AML-193 (cell line): ENCODE measurements around the gene NME7.
"Not testable (repeated sequence)": the region's sequence is repeated elsewhere in the genome, so short reads cannot be mapped to it uniquely, and the experiment has no call there.

Experiments used
- DNase-seq, 2 experiments: peaks; one replicate each; lab custom pipeline; 2025; lab: John Stamatoyannopoulos, UW

Gene NME7

DNA sequence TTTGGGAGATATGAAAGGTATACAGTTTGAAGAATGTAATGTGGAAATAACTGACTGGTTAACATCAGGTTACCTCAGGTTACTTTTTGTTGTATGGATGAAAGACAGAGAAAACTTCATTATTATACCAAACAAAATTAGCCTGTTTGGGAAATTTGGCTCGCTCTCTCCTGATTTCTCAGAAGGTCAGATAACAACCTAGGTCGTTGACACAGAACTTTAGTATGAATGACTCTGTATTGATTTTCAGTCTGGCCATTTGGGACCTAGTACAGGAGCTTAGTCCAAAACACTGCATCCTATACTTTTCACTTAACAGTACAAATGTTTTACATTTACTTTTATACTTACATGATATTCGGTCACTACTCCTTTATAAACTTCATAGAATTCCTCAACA lies 132.8 kb downstream of the NME7 start:
- DNase-seq: no peak

DNA sequence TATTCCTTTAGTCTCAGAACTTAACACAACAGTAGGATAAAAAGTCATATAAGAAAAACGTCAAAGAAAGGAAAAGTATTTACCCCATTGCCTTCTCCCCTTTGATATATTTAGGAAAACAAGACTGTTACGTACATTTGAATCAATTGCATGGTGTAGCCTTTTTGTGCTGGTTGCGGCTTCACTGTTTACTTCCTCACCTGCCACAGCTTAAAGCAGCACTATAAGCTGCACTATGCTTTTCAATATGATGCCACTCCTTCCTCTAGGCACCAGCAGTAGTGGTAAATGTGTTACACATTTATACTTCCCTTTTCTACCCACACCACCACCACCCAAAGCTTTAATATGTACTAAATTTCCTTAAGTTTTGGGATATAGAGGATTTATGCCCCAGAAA lies 150.0 kb downstream of the NME7 start:
- peak; percentile 66 to 74 for DNase-seq

DNA sequence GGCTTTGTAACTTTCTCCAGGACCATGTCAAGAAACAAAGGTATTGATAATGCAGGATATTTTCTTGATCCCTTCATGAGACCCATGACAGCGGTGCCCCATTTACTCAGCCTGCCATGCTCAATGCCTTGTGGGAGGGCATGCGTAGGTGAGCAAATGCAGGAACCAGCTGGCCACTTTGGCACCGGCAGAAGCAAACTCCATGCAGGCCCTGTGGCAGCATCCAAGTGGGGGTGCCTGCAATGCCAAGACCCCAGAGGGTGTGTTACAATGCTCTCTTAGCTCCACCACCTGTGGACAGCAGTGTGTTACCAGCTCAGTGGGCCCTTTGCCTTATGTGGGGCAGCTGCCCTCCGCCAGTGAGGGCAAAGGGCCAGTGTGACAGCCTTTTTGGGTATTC lies 153.0 kb downstream of the NME7 start:
- DNase-seq: no peak

DNA sequence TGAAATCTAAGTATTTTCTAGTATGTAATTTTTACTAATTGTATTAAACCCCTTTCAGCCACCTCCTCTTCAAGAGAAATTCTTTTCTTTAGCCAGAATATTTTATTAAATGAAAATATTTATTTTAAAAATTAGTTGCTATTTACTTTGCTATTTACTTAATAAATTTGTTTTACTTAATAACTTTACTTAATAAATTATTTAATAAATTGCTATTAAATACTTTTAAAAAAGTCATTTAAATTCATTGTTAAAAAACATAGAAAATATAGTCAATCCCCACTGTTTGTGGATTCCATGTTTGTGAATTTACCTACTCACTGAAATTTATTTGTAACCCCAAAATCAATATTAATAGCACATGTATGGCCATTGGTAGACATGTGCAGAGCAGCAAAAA lies 155.5 kb downstream of the NME7 start:
- DNase-seq: no peak

DNA sequence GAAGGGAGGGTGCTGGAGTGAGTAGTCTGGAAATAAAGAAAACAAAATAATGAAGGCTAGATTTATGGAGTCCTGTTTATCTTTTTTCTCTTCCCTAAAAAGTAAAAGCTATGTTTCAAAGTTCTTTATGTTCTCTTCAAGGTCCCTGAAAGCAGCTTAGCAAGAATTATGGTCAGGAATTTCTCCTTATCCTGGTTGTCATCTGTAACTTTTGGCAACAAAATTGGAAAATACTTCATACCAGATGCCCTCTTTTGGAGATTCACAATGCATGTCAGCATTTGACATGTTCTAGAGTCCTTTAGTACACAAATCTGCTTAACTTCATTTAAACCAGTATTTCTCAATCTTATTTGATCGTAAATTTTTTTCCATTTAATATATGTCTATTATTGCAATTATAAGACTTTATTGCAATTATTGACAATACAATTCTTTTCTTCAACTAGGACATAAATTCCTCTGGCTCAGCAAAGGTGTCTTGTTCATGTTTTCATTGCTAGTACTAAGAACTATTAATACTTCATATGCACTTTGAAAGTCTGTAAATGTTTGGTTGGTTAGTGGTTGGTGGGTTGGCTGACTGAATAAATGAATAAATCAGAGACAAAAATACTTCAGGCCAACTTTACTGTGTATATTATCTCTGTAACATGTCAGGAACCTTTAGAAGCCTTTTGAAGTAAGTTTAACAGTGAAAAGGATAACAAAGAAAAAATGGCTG lies 159.6 kb downstream of the NME7 start:
- no peak for DNase-seq

DNA sequence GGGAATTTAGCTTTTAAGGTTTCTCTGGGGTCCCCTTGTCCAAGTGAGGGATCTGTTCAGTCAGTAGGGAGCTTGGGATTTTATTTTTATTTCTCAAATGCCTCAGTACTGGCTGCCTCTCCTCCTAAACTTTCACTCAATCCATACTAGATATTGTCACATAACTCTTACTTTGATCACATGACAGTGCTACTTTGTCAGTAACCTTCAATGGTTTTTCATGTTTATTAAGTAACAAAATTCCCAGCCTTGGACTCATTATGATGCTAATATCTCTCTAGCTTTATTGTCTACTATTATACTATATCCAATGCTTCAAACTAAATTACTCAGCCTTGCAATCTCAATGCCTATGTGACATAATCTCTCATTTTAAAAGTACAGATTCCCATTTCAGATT lies 163.4 kb downstream of the NME7 start:
- no peak for DNase-seq

DNA sequence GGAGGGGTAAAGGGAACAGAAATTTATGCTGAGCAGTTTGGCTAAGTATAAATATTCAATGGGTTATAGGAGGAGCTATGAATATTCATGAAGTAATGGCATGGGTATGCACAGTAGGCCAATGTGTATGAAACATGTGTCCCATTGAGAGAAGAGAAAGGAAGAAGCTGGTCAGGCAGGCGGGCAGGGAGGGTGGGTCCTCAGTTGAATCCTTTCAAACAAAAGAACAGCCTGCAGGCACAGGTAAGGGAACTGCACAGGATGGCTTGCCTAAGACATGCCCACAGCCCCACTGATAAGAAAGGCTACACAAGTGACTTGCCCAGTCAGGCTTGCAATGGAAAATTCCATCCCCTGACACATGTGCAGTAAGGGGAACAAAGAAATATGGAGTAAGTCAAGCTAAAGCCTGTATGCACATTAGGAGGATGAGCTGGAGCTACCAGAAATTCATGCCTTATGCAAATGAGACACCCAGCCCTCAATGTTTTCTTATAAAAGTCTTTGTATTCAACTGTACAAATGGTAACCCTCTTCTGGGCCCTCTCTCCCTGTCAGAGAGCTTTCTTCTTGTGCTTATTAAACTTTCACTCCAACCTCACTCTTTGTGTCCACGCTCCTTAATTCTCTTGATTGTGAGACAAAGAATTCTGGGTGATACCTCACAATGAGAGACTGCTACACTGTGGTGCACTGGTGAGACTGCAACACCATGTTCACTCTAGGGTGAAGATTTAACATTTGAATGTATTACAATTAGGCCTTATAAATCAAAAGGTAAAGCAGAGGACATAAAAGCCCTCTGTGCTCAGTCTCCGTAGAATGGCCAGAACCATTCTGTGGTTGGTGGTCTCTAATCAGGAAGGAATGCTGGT lies 164.6 kb downstream of the NME7 start:
- DNase-seq: no peak

DNA sequence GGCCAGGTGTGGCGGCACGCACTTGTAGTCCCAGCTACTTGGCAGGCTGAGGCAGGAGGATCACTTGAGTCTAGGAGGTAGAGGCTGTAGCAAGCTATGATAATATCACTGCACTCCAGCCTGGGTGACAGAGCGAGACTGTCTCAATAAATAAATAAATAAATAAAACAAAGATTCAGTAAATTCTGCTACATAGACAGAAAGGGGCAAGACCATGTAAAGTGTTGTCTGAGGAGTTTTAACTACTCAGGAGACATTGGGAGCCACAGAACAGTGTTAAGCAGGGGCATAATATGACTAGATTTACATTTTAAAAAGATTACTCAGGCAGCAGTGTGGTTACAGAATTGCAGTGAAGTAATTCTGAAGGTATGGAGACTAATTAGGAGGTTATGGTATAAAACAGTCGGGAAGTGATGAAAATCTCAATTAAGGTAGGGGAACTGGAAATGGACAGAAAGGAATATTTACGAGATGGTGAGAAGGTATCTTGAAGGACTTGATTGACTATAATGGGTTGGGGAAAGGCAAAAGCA lies 166.4 kb downstream of the NME7 start:
- no peak for DNase-seq

DNA sequence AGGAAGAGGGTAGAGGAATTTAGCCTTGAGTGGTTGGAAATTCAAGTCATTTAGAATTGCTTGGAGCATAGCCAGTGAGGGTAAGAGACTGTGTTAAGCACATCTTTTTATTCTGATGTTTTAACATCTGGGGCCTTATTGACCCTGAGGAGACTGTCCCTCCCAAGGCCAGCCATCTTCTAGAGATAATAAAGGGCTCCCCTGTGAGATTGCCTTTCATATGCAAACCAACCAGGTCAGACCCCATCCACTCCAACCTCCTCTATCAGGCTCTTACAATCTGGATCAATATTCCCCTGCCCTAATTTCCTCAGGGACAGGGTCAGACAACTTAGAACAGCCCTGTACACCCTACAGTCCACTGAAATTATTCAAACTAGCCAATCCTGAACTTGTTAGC lies 167.3 kb downstream of the NME7 start:
- DNase-seq: no peak

DNA sequence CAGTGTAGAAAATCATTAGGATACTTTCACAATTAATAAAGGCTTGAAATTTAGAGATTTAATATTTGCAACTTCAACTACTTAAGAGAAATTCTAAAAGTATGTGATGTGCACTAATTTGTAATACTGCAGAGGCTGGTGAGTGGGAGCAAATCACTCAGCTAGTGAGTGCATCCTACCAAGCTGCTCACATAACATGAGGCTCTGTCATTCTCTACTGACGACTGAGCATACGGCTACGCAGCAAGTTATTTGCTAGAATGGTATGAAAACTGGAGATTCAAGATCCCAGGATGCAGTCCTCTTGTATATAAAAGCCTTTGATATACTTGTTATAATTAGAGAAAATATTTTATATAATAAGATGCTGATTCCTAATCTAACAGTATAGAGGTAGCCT lies 171.0 kb downstream of the NME7 start:
- DNase-seq: no peak

DNA sequence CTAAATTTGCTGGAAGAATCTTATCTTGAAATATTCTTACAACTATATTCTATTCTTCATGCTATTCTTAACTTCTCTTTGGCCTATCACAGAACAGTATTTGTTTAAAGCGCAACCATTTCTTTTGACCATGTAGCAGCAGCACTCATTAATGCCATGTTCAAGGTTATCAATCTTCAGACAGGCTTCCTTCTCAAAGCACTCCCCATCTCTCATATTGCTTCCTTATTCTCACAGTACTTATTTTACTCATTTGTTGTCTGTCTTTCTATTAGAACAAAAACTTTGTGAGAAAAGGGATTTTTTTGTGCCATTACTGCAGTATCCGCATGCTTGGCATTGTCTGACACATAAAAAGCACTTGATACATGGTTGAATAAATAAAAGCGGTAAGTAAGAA lies 171.4 kb downstream of the NME7 start:
- DNase-seq: no peak

DNA sequence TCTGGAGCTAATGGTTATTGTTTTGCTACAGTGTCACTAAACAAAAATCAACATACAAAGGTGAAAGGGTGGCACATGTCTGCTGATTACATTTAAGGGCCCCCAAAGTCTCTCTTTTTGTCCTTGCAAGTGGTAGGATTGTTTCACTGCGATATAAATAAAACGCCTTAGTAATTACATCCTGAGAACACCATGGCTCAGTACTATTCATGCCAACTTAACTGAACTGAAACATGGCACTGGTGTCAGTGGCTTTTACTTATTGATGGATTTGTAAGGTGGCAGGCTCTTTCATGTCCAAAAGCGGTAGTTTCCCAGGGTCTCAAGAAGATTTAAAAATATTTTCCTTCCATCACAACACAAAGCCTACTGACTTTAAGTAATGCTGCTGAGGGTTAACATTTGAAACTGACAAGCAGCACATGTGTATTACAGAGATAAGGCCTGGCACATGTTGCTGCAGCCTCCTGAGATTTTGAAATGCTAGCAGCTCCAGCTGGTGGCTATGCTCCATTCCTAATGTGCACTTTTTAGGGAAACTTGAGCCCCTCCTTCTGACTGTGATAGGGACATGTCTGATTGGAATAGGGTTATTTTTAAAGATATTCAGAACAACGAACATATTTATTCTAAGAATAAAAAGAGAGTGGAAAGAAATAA lies 174.3 kb downstream of the NME7 start:
- DNase-seq: no peak

DNA sequence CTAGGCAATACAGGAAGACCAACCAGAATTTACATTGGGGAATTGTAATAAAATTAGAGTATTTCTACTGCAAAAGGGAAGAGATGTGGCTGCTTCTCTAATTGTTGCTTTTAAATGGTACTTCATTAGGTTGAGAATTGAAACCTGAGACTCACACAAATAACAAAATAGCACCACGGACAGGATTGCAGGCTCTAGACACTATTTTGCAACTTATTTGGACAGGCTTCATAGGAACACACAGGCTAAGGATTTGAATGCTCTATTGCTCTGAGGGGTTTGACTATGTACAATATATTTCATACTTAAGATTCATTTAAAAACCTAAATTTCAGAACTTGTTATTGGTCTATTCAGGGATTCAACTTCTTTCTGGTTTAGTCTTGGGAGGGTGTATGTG lies 181.5 kb downstream of the NME7 start:
- DNase-seq: no peak

DNA sequence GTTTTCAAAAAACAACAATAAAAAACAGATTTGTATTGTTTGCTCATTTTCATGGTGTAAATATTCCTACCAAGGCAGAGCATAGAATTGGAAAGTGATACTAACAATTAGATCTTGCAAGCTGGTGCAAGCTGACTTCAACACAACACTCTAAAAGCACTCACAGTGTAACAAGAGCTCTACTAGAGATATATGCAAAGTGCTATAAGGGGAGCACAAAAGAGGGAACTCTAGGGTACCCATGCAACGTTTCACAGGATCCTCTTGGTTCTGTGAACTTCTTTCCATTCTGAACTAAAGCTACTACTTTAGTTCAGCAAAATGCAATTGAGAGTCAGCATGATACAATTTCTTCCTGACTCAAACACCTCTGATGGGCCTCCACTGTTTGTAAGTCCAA lies 182.8 kb downstream of the NME7 start:
- no peak for DNase-seq

DNA sequence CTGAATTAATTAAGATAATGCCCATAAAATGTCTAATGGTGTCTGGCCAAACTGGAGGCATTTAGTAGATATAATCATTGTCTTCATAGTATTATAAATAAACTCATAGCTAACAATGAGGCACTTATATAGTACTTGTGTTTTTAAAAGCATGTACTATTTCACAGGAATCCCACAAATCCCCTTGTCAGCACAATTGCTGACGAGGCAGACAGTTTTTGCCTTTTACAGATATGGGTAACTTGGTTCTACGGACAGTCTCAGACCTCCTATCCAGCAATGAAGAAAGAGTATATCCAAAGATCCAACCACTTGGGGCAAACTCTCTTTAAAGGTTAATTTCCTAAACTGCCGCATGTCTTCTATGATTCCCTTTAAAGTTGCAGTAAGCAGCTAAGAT lies 187.4 kb downstream of the NME7 start:
- no peak for DNase-seq

DNA sequence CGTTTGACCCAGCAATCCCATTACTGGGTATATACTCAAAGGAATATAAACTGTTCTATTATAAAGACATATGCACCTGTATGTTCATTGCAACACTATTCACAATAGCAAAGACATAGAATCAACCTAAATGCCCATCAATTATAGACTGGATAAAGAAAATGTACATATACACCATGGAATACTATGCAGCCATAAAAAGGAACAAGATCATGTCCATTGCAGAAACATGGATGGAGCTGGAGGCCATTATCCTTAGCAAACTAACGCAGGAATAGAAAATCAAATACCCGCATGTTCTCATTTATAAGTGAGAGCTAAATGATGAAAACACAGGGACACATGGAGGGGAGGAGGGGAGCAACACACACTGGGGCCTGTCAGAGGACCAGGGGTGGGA lies 188.2 kb downstream of the NME7 start:
- not testable (repeated sequence) for DNase-seq

DNA sequence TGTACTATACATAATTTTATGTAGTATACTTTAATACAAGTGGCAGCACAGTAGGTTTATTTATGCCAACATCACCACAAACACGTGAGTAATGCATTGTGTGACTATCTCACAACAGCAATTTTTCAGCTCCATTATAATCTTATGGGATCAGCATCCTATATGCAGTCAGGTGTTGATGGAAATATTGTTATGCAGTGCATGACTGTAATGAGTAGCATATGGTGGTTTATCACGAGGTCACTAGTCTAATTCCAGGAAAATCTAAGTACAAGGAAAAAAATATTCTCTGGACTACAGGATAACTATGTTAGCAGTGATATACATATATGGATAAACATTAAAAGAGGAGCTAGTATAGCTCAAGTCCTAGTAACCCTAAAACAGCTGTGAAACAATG lies 192.1 kb downstream of the NME7 start:
- DNase-seq: no peak

DNA sequence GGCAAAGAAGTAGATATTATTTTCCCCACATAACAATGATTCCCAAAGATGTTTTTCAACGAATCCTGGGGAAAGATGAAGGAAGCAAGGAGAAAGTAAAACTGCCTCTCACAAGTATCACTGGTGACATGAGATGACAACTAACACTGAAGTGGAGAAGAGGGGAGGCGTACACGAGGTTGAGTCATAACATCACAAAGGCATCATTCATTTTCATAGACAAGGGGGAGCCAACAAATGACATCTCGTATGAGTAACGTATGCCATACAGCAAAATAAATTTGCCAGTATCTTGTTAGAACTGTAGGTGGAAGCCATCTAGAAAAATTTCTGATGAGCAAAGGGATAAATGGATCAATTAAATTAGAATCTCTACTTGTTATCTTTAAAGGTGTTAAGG lies 204.5 kb downstream of the NME7 start:
- DNase-seq: no peak

DNA sequence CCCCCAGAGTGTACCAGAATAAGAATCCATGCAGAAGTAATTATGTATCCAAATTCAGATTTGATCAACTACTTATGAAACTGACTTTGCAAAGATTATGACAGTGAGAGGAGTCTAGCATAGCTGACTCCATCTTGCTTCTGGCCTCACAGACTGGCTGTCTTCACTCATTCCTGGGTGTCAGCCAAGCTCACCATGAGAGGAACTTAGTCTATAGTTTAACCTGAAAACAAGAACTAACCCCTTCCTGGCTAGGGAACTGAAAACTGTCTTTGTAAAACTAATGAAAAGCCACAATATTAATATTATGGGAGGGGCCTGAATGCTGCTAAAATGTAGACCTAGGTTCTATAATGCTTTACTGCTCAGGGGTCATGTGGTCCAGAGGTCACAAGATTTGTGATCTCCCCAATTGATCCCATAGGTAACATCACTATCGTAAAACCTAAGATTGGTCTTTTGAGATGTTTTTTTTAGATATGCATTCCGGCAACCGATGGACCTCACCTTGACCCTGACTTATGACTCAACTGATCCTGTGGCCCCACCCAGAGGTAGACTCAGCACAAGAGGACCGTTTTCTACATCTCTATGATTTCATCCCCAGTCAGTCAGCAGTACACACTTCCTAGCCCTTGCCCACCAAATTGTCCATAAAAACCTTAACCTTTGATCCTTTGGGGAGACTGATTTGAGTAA lies 206.0 kb downstream of the NME7 start:
- no peak for DNase-seq

DNA sequence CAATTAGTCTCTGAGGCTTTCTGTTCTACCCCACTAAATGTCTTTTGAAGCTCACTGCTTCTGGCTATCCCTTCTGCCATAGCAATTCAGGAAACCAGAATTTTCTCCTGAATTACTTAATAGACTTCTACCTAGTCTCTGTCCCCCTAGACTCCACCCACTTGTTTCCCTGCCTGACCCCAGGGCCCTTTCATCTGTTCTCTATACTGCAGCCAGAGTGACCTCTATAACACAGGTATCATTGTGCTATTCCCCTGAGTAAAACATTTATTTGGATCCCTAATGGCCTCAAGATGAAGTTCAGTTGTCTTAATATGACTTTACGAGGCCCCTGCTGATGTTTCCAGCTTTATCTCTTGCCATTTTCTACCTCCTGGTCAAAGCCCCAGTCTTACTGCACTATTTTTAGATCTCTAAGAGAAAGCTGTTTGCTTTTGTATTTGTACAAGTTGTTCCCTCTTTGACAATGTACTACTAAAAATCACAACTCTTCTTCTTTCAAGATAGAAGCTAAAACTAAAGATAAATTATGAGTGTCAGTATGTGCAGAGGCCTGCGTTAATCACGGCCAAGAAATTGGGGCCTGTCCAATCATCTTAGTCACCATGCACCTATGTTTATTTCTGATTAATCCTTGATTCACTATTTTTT lies 206.6 kb downstream of the NME7 start:
- DNase-seq: no peak

DNA sequence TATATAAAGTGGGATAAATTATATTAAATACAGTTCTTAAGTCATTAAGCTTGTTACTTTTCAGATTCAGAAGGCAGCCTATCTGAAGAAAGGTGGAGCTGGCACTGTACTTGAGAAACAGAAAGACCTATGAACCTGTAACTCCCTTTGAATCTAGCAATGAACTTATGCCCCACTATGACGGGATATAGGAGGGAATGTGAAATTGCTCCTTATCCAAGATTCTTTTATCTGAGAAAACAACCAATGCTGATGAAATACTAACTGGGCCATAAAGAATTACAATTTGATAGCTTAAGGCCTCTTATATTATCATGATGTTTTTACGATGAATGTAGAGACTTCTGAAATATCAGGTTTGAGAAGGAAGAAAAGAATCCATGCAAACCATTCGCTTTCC lies 211.0 kb downstream of the NME7 start:
- DNase-seq: no peak

DNA sequence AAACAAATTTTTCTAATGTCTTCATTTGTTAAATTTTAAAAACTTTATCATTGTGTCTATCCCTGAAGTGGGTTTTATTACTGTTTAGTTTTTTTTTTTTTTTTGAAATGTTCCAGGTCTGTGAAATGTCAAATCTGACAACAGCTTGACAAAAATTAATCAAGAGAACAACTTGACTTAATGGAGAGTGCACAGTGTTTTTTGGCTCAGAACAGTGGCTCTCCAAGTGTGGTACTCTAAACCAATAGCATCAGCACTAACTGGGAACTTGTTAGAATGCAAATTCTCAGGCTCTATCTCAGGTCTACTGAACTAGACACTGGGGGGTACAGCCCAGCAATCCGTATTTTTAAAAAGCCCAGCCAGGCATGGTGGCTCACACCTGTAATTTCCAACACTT lies 211.9 kb downstream of the NME7 start:
- DNase-seq: no peak
